SK-N-SH (cell line): Measurements from ENCODE around the gene OGDH. TPM values are rescaled to one million over a fixed set of nuclear protein-coding genes. Genes with fewer than 3 reads are reported as not detected.

Experiments used
- CTCF ChIA-PET: fragments of 300-600, 350-600 bp; formaldehyde crosslinking; extraction: SDS; loops from one replicate; lab custom pipeline; 2021; lab: Yijun Ruan, JAX
- POLR2A ChIA-PET: fragments of 350-600 bp; sonication (Branson Sonifier 250); formaldehyde crosslinking; extraction: SDS; loops from one replicate; lab custom pipeline; 2020; ENCODE audit warnings: antibody characterized with exemption, inconsistent platforms; lab: Yijun Ruan, JAX
- DNase-seq: peaks from one replicate; pipeline ENCODE4 v3.0.0; 2012
- H2AFZ ChIP-seq: fragments of 200-600 bp; sonication (generic); 2 replicates; pipeline ENCODE4 v1.8.1; 2016; ENCODE audit warnings: antibody characterized with exemption, mild to moderate bottlenecking, low read depth
- H3F3A ChIP-seq: fragments of 200-600 bp; sonication (generic); replicated peaks from 2 replicates; pipeline ENCODE3; 2016; ENCODE audit warnings: antibody characterized with exemption, mild to moderate bottlenecking; ENCODE audit not compliant: insufficient read depth
- H3K27ac ChIP-seq, 2 experiments: fragments of 200-500 bp in 1 of 2; fragments of 200-600 bp in 1 of 2; sonication (Bioruptor generic) in 1 of 2; sonication (generic), shearing (Covaris generic) in 1 of 2; 2 replicates each; pipeline versions ENCODE4 v1.5.1 to v1.6.1; 2014 to 2016; ENCODE audit warnings: low read depth in 2 of 2, inconsistent platforms in 1 of 2, low read length in 1 of 2, mild to moderate bottlenecking in 1 of 2, mixed read lengths in 1 of 2
- H3K27me3 ChIP-seq: fragments of 200-600 bp; sonication (generic), shearing (Covaris generic); 2 replicates; pipeline ENCODE4 v1.6.1; 2016; ENCODE audit warnings: mixed run types; ENCODE audit not compliant: insufficient read depth
- H3K36me3 ChIP-seq, 2 experiments: fragments of 200-500 bp in 1 of 2; fragments of 200-600 bp in 1 of 2; sonication (Bioruptor generic) in 1 of 2; sonication (generic) in 1 of 2; replicated peaks in 1 of 2; 2 replicates each; pipeline versions ENCODE3 to v1.5.1; 2014 to 2016; ENCODE audit warnings: low read length in 1 of 2, mild to moderate bottlenecking in 1 of 2; ENCODE audit not compliant: insufficient read depth in 2 of 2, control insufficient read depth in 1 of 2
- H3K4me1 ChIP-seq, 2 experiments: fragments of 200-500 bp in 1 of 2; fragments of 200-600 bp in 1 of 2; sonication (Bioruptor generic) in 1 of 2; sonication (generic), shearing (Covaris generic) in 1 of 2; 2 replicates each; pipeline versions ENCODE4 v1.5.1 to v1.6.1; 2014 to 2016; ENCODE audit warnings: low read depth in 1 of 2, low read length in 1 of 2, mixed run types in 1 of 2; ENCODE audit not compliant: insufficient read depth in 2 of 2, control insufficient read depth in 1 of 2
- H3K4me2 ChIP-seq: fragments of 200-600 bp; sonication (generic), shearing (Covaris generic); 2 replicates; pipeline ENCODE4 v1.6.1; 2017; ENCODE audit warnings: mixed run types
- H3K4me3 ChIP-seq, 2 experiments: fragments of 200-500 bp in 1 of 2; fragments of 200-600 bp in 1 of 2; sonication (Bioruptor generic) in 1 of 2; sonication (generic), shearing (Covaris generic) in 1 of 2; 2 replicates each; pipeline versions ENCODE4 v1.5.1 to v1.8.1; 2014 to 2016; ENCODE audit warnings: low read depth in 2 of 2, inconsistent platforms in 1 of 2, low read length in 1 of 2, mild to moderate bottlenecking in 1 of 2, mixed read lengths in 1 of 2, moderate library complexity in 1 of 2
- H3K79me2 ChIP-seq: fragments of 200-600 bp; sonication (generic); 2 replicates; pipeline ENCODE4 v1.8.1; 2017; ENCODE audit warnings: mild to moderate bottlenecking; ENCODE audit not compliant: insufficient read depth
- H3K9ac ChIP-seq: fragments of 200-600 bp; sonication (generic); 2 replicates; pipeline ENCODE4 v1.6.1; 2017; ENCODE audit warnings: mixed run types
- H3K9me2 ChIP-seq: fragments of 200-600 bp; sonication (generic); 2 replicates; pipeline ENCODE4 v1.6.1; 2017; ENCODE audit warnings: mixed run types
- H3K9me3 ChIP-seq: fragments of 200-600 bp; sonication (generic); 2 replicates; pipeline ENCODE4 v1.6.1; 2017; ENCODE audit warnings: mixed run types, mild to moderate bottlenecking, moderate library complexity
- H4K20me1 ChIP-seq: fragments of 200-600 bp; sonication (generic); 2 replicates; pipeline ENCODE4 v1.6.1; 2017; ENCODE audit warnings: mild to moderate bottlenecking, mixed run types; ENCODE audit not compliant: insufficient read depth
- CHD2 ChIP-seq: fragments of 150-350 bp; IDR thresholded peaks from 2 replicates; pipeline ENCODE4 v1.6.1; 2018; ENCODE audit warnings: low read length; ENCODE audit not compliant: partially characterized antibody
- EZH2phosphoT487 ChIP-seq: fragments of 200-600 bp; sonication (generic); IDR thresholded peaks from 2 replicates; pipeline ENCODE4 v1.6.1; 2017; ENCODE audit warnings: low read depth, mixed run types, mild to moderate bottlenecking, antibody characterized with exemption, moderate library complexity, borderline replicate concordance
- FOXJ3 ChIP-seq: sonication (generic); formaldehyde crosslinking; IDR thresholded peaks from 2 replicates; pipeline ENCODE4 v1.5.1; 2020; ENCODE audit warnings: mild to moderate bottlenecking, missing genetic modification reagents
- FOXM1 ChIP-seq: IDR thresholded peaks from 2 replicates; pipeline ENCODE4 v1.4.0; 2012; ENCODE audit warnings: low read depth, mild to moderate bottlenecking
- GABPA ChIP-seq: IDR thresholded peaks from 2 replicates; pipeline ENCODE4 v1.4.0; 2012; ENCODE audit warnings: low read depth, mild to moderate bottlenecking
- GATA2 ChIP-seq: sonication (generic); formaldehyde crosslinking; IDR thresholded peaks from 2 replicates; pipeline ENCODE4 v1.5.0; 2020; ENCODE audit warnings: mild to moderate bottlenecking, missing genetic modification reagents
- IRF3 ChIP-seq: fragments of 150-350 bp; IDR thresholded peaks from 2 replicates; pipeline ENCODE4 v1.6.1; 2016; ENCODE audit warnings: mild to moderate bottlenecking, low read depth, low read length
- RAD21 ChIP-seq: IDR thresholded peaks from 2 replicates; pipeline ENCODE4 v1.6.1; 2012; ENCODE audit warnings: mild to moderate bottlenecking, low read length
- RFX5 ChIP-seq: IDR thresholded peaks from 2 replicates; pipeline ENCODE4 v1.6.1; 2012; ENCODE audit warnings: mild to moderate bottlenecking, improper control_type of control experiment, low read length
- RXRA ChIP-seq: IDR thresholded peaks from 2 replicates; pipeline ENCODE4 v1.4.0; 2012; ENCODE audit warnings: low read depth, mild to moderate bottlenecking, borderline replicate concordance
- SIN3A ChIP-seq: IDR thresholded peaks from 2 replicates; pipeline ENCODE4 v1.6.1; 2012; ENCODE audit warnings: low read depth, mild to moderate bottlenecking, low read length, moderate library complexity, borderline replicate concordance
- SMC3 ChIP-seq: IDR thresholded peaks from 2 replicates; pipeline ENCODE4 v1.6.1; 2012; ENCODE audit warnings: low read depth, low read length, improper control_type of control experiment
- TAF1 ChIP-seq: IDR thresholded peaks from 2 replicates; pipeline ENCODE4 v1.6.1; 2012; ENCODE audit warnings: low read depth, mild to moderate bottlenecking, low read length, moderate library complexity, borderline replicate concordance
- TEAD4 ChIP-seq: IDR thresholded peaks from 2 replicates; pipeline ENCODE4 v1.4.0; 2012; ENCODE audit warnings: mild to moderate bottlenecking, borderline replicate concordance; ENCODE audit not compliant: insufficient read depth
- YY1 ChIP-seq: IDR thresholded peaks from 2 replicates; pipeline ENCODE4 v1.4.0; 2012; ENCODE audit warnings: low read depth, mild to moderate bottlenecking
- ZBTB33 ChIP-seq: IDR thresholded peaks from 2 replicates; pipeline ENCODE4 v1.4.0; 2012; ENCODE audit warnings: low read depth, borderline replicate concordance
- WGBS: methylation state at CpG from one replicate; pipeline ENCODE4 v1.1.6; 2017; ENCODE audit warnings: low lambda C conversion rate; 5-methylcytosine and 5-hydroxymethylcytosine counted together
- polyA plus RNA-seq, 3 experiments: library from polyadenylated mRNA; depleted of rRNA; stranded (reverse); fragments of >200 nt; gene quantifications; 2 replicates each; pipeline ENCODE4 v1.2.3, GENCODE V29; 2012
- TF ChIP-seq, protein P1 (sequence below): IDR thresholded peaks from 2 replicates; pipeline ENCODE4; 2012
- TF ChIP-seq, protein P2 (sequence below): fragments of 200-600 bp; sonication (generic); IDR thresholded peaks from 2 replicates; pipeline ENCODE4 v1.6.1; 2017; ENCODE audit warnings: antibody characterized with exemption, mild to moderate bottlenecking, moderate library complexity
- TF ChIP-seq, protein P3 (sequence below): fragments of 150-350 bp; IDR thresholded peaks from 2 replicates; pipeline ENCODE4 v1.6.1; 2017; ENCODE audit warnings: antibody characterized with exemption, low read length, low read depth, borderline replicate concordance

Gene OGDH
- polyA plus RNA-seq, 1 of the 3 experiments (the other 2 are of a cell fraction), result 69.4 TPM

- TF ChIP-seq ZBTB33 (no peak), CHD2 (no peak), FOXM1 (no peak), TAF1 (no peak), FOXJ3 (CRISPR knock-in tag) (no peak), GABPA (no peak), SIN3A (no peak), TEAD4 (no peak), RAD21 (no peak), RFX5 (no peak), RXRA (no peak), YY1 (no peak)
- TF ChIP-seq, protein P1, sequence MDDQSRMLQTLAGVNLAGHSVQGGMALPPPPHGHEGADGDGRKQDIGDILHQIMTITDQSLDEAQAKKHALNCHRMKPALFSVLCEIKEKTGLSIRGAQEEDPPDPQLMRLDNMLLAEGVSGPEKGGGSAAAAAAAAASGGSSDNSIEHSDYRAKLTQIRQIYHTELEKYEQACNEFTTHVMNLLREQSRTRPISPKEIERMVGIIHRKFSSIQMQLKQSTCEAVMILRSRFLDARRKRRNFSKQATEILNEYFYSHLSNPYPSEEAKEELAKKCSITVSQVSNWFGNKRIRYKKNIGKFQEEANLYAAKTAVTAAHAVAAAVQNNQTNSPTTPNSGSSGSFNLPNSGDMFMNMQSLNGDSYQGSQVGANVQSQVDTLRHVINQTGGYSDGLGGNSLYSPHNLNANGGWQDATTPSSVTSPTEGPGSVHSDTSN, result no peak
Observed at GRCh38 chr7:44661233-44661632, 54.8 kb downstream of the OGDH start (continued).

DNA sequence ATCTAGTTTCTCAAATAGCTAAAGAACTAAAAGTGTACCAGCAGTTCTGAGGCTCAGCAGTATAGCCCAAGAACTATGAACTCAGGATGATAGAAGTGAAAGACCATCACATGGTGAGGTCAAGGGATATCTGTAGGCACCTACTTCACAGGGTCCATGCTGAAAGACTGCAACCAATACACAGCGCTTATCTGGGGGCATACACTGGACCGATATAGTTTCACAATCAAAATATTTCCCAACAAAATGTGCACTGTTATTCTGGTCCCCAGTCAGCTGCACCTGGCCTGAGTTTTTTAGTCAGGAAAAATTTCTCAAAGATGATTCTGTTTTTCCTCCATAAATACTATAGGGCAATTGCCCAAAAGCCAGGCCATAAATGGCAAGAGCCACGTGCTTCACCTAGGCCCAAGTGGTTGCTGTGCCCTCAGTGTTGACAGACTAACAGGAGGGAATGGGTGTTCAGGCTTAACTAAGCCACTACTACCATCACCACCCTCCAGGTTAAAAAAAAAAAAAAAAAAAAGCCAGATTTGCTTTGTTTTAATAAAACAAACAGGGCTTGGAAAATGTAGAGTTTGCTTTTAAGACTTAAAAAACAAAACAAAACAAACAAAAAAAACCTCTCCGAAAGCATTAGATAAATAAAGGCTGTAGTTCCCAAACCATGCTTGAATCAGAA is 58.5 kb downstream of the OGDH start:
- no peaks in the 10 kb centered on the region for H3K9me2 ChIP-seq
- WGBS, result 94% methylated on average over 4 of the region's 4 CpGs
- no peaks in the 10 kb centered on the region for H3K27me3 ChIP-seq
- H3K36me3 ChIP-seq, result peaks cover 12 to 33% of the 10 kb centered on the region in 2 experiments
- ChIA-PET POLR2A (no interaction called here), CTCF (no interaction called here)
- DNase-seq, result no peak
- H2AFZ ChIP-seq, result no peak overlapping the region
- no peak overlapping the region for H3K4me3 ChIP-seq
- peaks cover 4% of the 10 kb centered on the region for H3F3A ChIP-seq
- TF ChIP-seq SMC3 (no peak), TEAD4 (no peak), GATA2 (CRISPR knock-in tag) (no peak), IRF3 (no peak), EZH2phosphoT487 (no peak), FOXM1 (no peak), SIN3A (no peak)
- TF ChIP-seq, protein P2, sequence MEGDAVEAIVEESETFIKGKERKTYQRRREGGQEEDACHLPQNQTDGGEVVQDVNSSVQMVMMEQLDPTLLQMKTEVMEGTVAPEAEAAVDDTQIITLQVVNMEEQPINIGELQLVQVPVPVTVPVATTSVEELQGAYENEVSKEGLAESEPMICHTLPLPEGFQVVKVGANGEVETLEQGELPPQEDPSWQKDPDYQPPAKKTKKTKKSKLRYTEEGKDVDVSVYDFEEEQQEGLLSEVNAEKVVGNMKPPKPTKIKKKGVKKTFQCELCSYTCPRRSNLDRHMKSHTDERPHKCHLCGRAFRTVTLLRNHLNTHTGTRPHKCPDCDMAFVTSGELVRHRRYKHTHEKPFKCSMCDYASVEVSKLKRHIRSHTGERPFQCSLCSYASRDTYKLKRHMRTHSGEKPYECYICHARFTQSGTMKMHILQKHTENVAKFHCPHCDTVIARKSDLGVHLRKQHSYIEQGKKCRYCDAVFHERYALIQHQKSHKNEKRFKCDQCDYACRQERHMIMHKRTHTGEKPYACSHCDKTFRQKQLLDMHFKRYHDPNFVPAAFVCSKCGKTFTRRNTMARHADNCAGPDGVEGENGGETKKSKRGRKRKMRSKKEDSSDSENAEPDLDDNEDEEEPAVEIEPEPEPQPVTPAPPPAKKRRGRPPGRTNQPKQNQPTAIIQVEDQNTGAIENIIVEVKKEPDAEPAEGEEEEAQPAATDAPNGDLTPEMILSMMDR, result no peak
- TF ChIP-seq, protein P3, sequence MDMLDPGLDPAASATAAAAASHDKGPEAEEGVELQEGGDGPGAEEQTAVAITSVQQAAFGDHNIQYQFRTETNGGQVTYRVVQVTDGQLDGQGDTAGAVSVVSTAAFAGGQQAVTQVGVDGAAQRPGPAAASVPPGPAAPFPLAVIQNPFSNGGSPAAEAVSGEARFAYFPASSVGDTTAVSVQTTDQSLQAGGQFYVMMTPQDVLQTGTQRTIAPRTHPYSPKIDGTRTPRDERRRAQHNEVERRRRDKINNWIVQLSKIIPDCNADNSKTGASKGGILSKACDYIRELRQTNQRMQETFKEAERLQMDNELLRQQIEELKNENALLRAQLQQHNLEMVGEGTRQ, result no peak
- no peak overlapping the region for H3K4me2 ChIP-seq
- no peak overlapping the region for H3K9ac ChIP-seq
- H4K20me1 ChIP-seq, result no peaks in the 10 kb centered on the region
- no peaks in the 10 kb centered on the region; the same call in none of the 2 replicates for H3K9me3 ChIP-seq
- peak overlapping the region in 1 of 2 experiments; percentile 30; a peak in 1 of 4 replicates for H3K27ac ChIP-seq
- H3K4me1 ChIP-seq, result 0 out of 4 replicates have a peak, but pooled peaks cover 0 to 7% of the 10 kb centered on the region in 2 experiments
- H3K79me2 ChIP-seq, result no peaks in the 10 kb centered on the region
